22Rv1 (cell line): ENCODE measurements around the gene ARSJ.

Experiments
- CTCF ChIP-seq: fragments of 450-650 bp; IDR thresholded peaks from 2 replicates; pipeline ENCODE4 v1.5.1; 2017; ENCODE audit warnings: mild to moderate bottlenecking
- ZFX ChIP-seq: fragments of 450-650 bp; IDR thresholded peaks from 2 replicates; pipeline ENCODE4 v1.6.1; 2017; ENCODE audit warnings: antibody characterized with exemption, borderline replicate concordance

GRCh38 chr4:113888006-113888405 lies 91.4 kb downstream of the ARSJ start:
- TF ChIP-seq CTCF (no peak), ZFX (no peak)
